ENCODE measurements around the gene RPN2.

Gene RPN2

GRCh38 chr20:37189416-37190016 is 10.4 kb downstream of the RPN2 start:
- no peak overlapping the region for H3K9ac ChIP-seq (ENCODE audit: low read length)
- H3K27ac ChIP-seq (ENCODE audit: low read depth, low read length): no peak overlapping the region
- no peaks in the 10 kb centered on the region for H3K9me3 ChIP-seq (ENCODE audit: insufficient read depth, low read length)
- no peaks in the 10 kb centered on the region for H3K9me2 ChIP-seq (replicated peaks; ENCODE audit: insufficient read depth, low read length)
- H3K79me2 ChIP-seq (ENCODE audit: insufficient read depth, low read length): peaks cover 90% of the 10 kb centered on the region
- no peaks in the 10 kb centered on the region for H3K27me3 ChIP-seq (ENCODE audit: low read length)
- no peak overlapping the region for H2AFZ ChIP-seq (ENCODE audit: low read depth, low read length, severe bottlenecking)
- peaks cover 5% of the 10 kb centered on the region; the same call in 1 of the 2 replicates for H3K36me3 ChIP-seq (ENCODE audit: low read length)
- H3K4me3 ChIP-seq (ENCODE audit: insufficient read depth, low read length, poor library complexity, severe bottlenecking): no peak overlapping the region
- peaks cover 13% of the 10 kb centered on the region for H4K20me1 ChIP-seq (ENCODE audit: low read depth, low read length)
- no peak overlapping the region for H3K4me2 ChIP-seq (ENCODE audit: low read depth, low read length, poor library complexity, severe bottlenecking)
- H3F3A ChIP-seq (ENCODE audit: insufficient read depth): 0 out of 2 replicates have a peak, but pooled peaks cover 2% of the 10 kb centered on the region
- TF ChIP-seq EZH2phosphoT487 (conservative IDR thresholded peaks at IDR 0.05; ENCODE audit: low read length) (no peak), CTCF (IDR thresholded peaks at IDR 0.05; ENCODE audit: insufficient read depth, low read length, poor library complexity, severe bottlenecking) (no peak)

GRCh38 chr20:37190354-37191112 is 11.4 kb downstream of the RPN2 start:
- no peaks in the 10 kb centered on the region for H3K27me3 ChIP-seq (ENCODE audit: low read length)
- peaks cover 13% of the 10 kb centered on the region for H4K20me1 ChIP-seq (ENCODE audit: low read depth, low read length)
- no peaks in the 10 kb centered on the region for H3K9me2 ChIP-seq (replicated peaks; ENCODE audit: insufficient read depth, low read length)
- H3K9me3 ChIP-seq (ENCODE audit: insufficient read depth, low read length): no peaks in the 10 kb centered on the region
- no peak overlapping the region for H3K9ac ChIP-seq (ENCODE audit: low read length)
- no peak for TF ChIP-seq EZH2phosphoT487 (conservative IDR thresholded peaks at IDR 0.05; ENCODE audit: low read length)
- no peak for TF ChIP-seq CTCF (IDR thresholded peaks at IDR 0.05; ENCODE audit: insufficient read depth, low read length, poor library complexity, severe bottlenecking)
- peaks cover 5% of the 10 kb centered on the region; the same call in 1 of the 2 replicates for H3K36me3 ChIP-seq (ENCODE audit: low read length)
- H2AFZ ChIP-seq (ENCODE audit: low read depth, low read length, severe bottlenecking): no peak overlapping the region
- H3F3A ChIP-seq (ENCODE audit: insufficient read depth): peaks cover 5% of the 10 kb centered on the region; the same call in 1 of the 2 replicates
- H3K27ac ChIP-seq (ENCODE audit: low read depth, low read length): no peak overlapping the region
- peaks cover 90% of the 10 kb centered on the region for H3K79me2 ChIP-seq (ENCODE audit: insufficient read depth, low read length)
- H3K4me3 ChIP-seq (ENCODE audit: insufficient read depth, low read length, poor library complexity, severe bottlenecking): no peak overlapping the region
- no peak overlapping the region for H3K4me2 ChIP-seq (ENCODE audit: low read depth, low read length, poor library complexity, severe bottlenecking)

GRCh38 chr20:37192137-37192854 is 13.2 kb downstream of the RPN2 start:
- H3K27me3 ChIP-seq (ENCODE audit: low read length): no peaks in the 10 kb centered on the region
- H3K9me3 ChIP-seq (ENCODE audit: insufficient read depth, low read length): no peaks in the 10 kb centered on the region
- H3K9ac ChIP-seq (ENCODE audit: low read length): no peak overlapping the region
- no peaks in the 10 kb centered on the region for H3K9me2 ChIP-seq (replicated peaks; ENCODE audit: insufficient read depth, low read length)
- H3K4me2 ChIP-seq (ENCODE audit: low read depth, low read length, poor library complexity, severe bottlenecking): no peak overlapping the region
- no peaks in the 10 kb centered on the region for H3K36me3 ChIP-seq (ENCODE audit: low read length)
- H4K20me1 ChIP-seq (ENCODE audit: low read depth, low read length): peaks cover 13% of the 10 kb centered on the region
- no peak overlapping the region for H2AFZ ChIP-seq (ENCODE audit: low read depth, low read length, severe bottlenecking)
- peaks cover 91% of the 10 kb centered on the region for H3K79me2 ChIP-seq (ENCODE audit: insufficient read depth, low read length)
- TF ChIP-seq CTCF (IDR thresholded peaks at IDR 0.05; ENCODE audit: insufficient read depth, low read length, poor library complexity, severe bottlenecking) (peak; percentile 62), EZH2phosphoT487 (conservative IDR thresholded peaks at IDR 0.05; ENCODE audit: low read length) (no peak)
- no peak overlapping the region for H3K4me3 ChIP-seq (ENCODE audit: insufficient read depth, low read length, poor library complexity, severe bottlenecking)
- H3K27ac ChIP-seq (ENCODE audit: low read depth, low read length): no peak overlapping the region
- H3F3A ChIP-seq (ENCODE audit: insufficient read depth): peaks cover 5% of the 10 kb centered on the region; the same call in 1 of the 2 replicates

All from SU-DHL-6 (cell line).